GM20431 (cell line): ENCODE measurements around the gene GIGYF1.
"Not testable (repeated sequence)": the region's sequence is repeated elsewhere in the genome, so short reads cannot be mapped to it uniquely, and the experiment has no call there.

ENCODE experiments used
- in situ Hi-C: fragments of 300-500 bp; cut with MseI, MboI; formaldehyde crosslinking; loops from one replicate; pipeline ENCODE4 v1.15.0; 2020; ENCODE audit warnings: low sequenced_read_pairs; ENCODE audit not compliant: unreplicated experiment

Gene GIGYF1

GRCh38 chr7:100714725-100715124, 20.7 kb upstream of the GIGYF1 start:
- in situ Hi-C loops, result no loop called here

GRCh38 chr7:100711369-100711768, 17.3 kb upstream of the GIGYF1 start:
- in situ Hi-C loops, result no loop called here

GRCh38 chr7:100710452-100710851, 16.4 kb upstream of the GIGYF1 start:
- in situ Hi-C loops, result no loop called here

GRCh38 chr7:100708395-100708794, 14.3 kb upstream of the GIGYF1 start:
- in situ Hi-C loops, result no loop called here

- in situ Hi-C loops, result no loop called here
Measured at GRCh38 chr7:100706672-100707311, 12.7 kb upstream of the GIGYF1 start.

GRCh38 chr7:100705753-100706671, 12.0 kb upstream of the GIGYF1 start, which contains the start of gene POP7:
TSS of gene POP7 (plus strand) at chr7:100706121. CDS start at chr7:100706831, 710 bp downstream.
- in situ Hi-C loops, result no loop called here

DNA sequence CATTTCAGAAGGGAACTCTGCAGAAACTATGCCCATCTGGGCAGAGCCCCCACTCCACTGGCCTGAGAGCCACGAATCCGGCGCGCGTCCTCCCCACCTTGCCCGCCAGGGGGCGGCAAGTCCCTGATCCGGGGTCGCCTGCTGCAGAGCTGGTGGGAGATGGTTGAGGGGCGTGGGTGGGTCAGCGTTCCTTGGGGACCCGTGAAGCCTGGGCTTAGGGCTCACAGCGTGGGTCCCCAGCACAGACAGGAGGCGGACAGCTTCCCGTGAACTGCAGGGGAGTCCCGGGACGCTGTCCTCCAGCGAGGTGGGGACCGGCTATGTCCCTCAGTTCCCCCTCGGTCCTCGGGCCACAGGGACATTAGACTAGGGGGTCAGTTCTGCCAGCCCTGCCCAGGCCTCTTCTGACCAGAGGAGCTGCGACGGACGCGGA, 11.3 kb upstream of the GIGYF1 start:
- in situ Hi-C loops, result no loop called here

GRCh38 chr7:100701089-100701488, 7.0 kb upstream of the GIGYF1 start:
- in situ Hi-C loops, result not testable (repeated sequence)

DNA sequence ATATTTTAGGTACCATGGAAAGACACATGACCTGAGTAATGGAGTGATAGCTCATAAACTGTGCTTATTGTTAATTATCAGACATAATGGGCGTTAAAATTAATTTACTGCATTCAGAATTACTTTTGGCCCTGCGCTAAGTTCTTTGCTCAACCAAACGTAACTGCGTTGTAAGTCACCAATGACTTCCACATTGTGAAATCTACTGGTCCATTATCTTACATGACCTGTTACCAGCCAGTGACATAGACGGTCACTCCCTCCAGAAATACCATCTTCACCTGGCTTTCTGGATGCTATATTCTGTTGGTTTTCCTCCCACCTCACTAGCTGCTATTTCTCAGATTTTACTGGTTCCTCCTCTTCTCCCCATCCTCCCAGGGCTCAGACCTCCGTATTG, 5.0 kb upstream of the GIGYF1 start:
- in situ Hi-C loops, result loop anchor here (25.0 kb wide), 1 partner anchor 212 kb away; the partner anchor contains the start of genes NYAP1 and TSC22D4

DNA sequence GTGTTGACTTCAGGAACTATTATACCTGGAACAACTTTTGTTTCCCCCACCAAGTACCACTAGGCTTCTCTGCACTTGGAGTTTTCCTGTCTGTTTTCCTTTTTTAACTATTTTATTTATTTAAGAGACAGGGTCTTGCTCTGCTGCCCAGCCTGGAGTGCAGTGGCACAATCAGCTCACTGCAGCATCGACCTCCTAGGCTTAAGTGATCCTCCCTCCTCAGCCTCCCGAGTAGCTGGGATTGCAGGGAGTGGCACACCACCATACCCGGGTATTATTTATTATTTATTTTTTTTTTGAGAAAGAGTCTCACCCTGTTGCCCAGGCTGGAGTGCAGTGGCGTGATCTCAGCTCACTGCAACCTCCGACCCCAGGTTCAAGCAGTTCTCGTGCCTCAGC, 2.1 kb upstream of the GIGYF1 start:
- in situ Hi-C loops, result loop anchor here (25.0 kb wide), 1 partner anchor 209 kb away; the partner anchor contains the start of genes NYAP1 and TSC22D4

GRCh38 chr7:100693312-100694097, 545 bp downstream of the GIGYF1 start:
- in situ Hi-C loops, result loop anchor here (25.0 kb wide), 1 partner anchor 206 kb away; the partner anchor contains the start of genes NYAP1 and TSC22D4

DNA sequence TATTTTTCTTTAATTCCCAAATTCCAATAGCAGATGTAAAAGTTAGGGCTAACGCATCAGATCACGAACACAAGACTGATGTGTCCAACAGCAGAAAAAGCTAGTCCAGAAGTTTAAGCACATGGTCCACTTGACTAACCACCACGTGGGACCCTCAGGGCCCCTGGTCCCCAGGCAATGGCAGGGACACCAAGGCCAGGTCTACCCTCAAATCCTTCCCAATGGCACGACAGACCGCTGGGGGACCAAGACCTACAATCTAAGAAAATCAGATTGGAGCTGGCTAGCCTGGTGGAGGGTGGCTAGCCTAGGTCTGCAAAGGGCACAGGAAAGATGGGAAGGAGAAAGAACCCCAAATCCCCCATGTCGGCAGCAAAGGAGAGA, 1.5 kb downstream of the GIGYF1 start:
- in situ Hi-C loops, result loop anchor here (25.0 kb wide), 1 partner anchor 205 kb away; the partner anchor contains the start of genes NYAP1 and TSC22D4

DNA sequence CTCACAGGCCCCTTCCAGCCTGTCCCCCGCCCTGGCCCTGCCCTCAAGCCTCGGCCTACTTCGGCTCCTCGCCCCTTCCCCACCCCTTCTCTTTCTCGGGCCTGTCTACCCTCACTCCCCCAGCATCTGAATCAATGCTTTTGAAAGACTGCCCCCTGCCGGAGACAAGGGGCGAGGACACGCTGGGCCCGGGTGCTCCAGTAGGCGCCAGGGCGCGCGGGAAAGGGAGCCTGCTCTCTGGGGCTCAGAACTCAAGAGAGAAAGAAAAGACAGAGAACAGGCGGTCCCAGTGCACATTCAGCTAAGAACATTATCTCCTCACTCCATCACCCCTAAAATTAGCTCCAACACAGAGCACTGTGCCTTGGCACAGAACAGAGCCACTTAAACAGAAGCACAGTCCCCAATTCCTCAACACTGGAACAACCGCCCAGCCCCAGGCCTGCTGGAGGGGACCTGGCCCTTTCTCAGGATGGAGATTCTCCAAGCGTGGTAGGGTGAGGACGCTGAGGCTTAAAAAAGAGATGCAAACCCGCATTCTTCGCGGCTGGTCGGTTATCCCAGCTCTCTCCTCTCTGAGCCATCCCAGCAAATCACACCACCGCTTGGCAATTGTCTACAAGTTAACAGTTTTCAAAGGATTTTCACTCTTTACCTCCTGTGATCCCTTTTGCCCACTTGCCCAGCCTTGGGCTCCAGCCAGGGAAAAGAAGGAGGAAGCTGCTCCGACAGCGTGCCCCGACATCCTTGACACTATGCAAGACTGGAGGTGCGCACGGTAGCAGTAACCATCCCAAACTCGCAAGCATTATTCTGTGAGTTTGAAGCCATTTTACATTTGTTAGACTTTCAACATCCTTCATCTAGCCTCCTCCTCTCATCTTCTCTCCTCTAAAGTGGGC, 2.1 kb downstream of the GIGYF1 start:
- in situ Hi-C loops, result loop anchor here (25.0 kb wide), 1 partner anchor 205 kb away; the partner anchor contains the start of genes NYAP1 and TSC22D4

- in situ Hi-C loops, result loop anchor here (25.0 kb wide), 1 partner anchor 202 kb away; the partner anchor contains the start of genes NYAP1 and TSC22D4
Measured at GRCh38 chr7:100689230-100690135, 4.6 kb downstream of the GIGYF1 start.

GRCh38 chr7:100688326-100688860, 5.7 kb downstream of the GIGYF1 start:
- in situ Hi-C loops, result loop anchor here (25.0 kb wide), 1 partner anchor 201 kb away; the partner anchor contains the start of genes NYAP1 and TSC22D4

DNA sequence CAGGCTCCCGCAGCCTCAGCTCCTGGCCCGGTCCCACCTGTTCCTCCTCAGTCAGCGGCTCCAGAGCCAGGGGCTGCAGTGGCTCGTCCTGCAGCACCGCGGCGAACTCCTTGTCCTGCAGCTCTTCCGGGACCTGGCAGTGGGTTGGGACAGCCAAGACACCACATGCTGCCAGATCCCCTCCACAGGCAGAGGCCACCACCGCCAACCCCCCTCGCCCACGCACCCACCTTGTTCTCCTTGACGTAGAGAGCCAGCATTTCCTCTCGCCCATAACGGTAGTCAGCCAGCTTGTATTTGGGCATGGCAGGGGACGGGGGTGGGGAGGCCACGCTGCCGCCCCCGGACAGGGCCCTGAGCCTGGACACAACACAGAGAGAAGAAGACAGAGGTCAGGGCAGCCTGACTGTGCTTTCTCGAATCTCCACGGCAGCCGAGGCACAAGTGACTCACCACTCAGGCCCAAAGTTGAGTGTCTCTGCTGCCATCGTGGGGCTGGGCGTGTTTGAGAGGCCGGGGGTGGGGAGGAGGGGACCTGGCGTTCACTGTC, 6.2 kb downstream of the GIGYF1 start:
- in situ Hi-C loops, result loop anchor here (25.0 kb wide), 1 partner anchor 201 kb away; the partner anchor contains the start of genes NYAP1 and TSC22D4

- in situ Hi-C loops, result loop anchor here (25.0 kb wide), 1 partner anchor 200 kb away; the partner anchor contains the start of genes NYAP1 and TSC22D4
Measured at GRCh38 chr7:100687261-100687660, 6.8 kb downstream of the GIGYF1 start.
